ENCODE data around the gene STC2. TPM values are rescaled to one million over a fixed set of nuclear protein-coding genes. Genes with fewer than 3 reads are reported as not detected.

The STC2 gene
- total RNA-seq, 1 donor: 558 TPM

- Histone ChIP-seq H3K36me3 (ENCODE audit: insufficient read depth, low read length) (peaks cover 21% of the 10 kb centered on the region), H3K27me3 (ENCODE audit: insufficient read depth, low read length) (no peaks in the 10 kb centered on the region), H3K4me1 (ENCODE audit: insufficient read depth, low read length) (peaks cover 45% of the 10 kb centered on the region), H4K20me1 (ENCODE audit: insufficient read depth, low read length) (peaks cover 22% of the 10 kb centered on the region), H3K27ac (ENCODE audit: low read depth, low read length) (peak overlapping the region; percentile 97), H2AFZ (ENCODE audit: low read length) (peak overlapping the region; percentile 27), H3K4me2 (ENCODE audit: insufficient read depth, low read length) (peak overlapping the region; percentile 93), H3K79me2 (ENCODE audit: insufficient read depth, low read length) (peaks cover 54% of the 10 kb centered on the region), H3K9me3 (ENCODE audit: low read depth, low read length) (no peaks in the 10 kb centered on the region), H3K4me3 (ENCODE audit: insufficient read depth, low read length) (peak overlapping the region; percentile 94)
- no peak for TF ChIP-seq CTCF (IDR thresholded peaks at IDR 0.05; ENCODE audit: extremely low read depth, low read depth, low read length)
- DNase-seq (ENCODE audit: insufficient read length, low spot score, missing footprints): peak; percentile 96
These were observed 753 bp upstream of the STC2 start for GRCh38 chr5:173328844-173329490.

- Histone ChIP-seq H3K4me2 (ENCODE audit: insufficient read depth, low read length) (peak overlapping the region; percentile 93), H3K36me3 (ENCODE audit: insufficient read depth, low read length) (peaks cover 38% of the 10 kb centered on the region), H3K27ac (ENCODE audit: low read depth, low read length) (peak overlapping the region; percentile 97), H3K79me2 (ENCODE audit: insufficient read depth, low read length) (peaks cover 70% of the 10 kb centered on the region), H2AFZ (ENCODE audit: low read length) (no peak overlapping the region), H3K4me1 (ENCODE audit: insufficient read depth, low read length) (peaks cover 47% of the 10 kb centered on the region), H3K27me3 (ENCODE audit: insufficient read depth, low read length) (no peaks in the 10 kb centered on the region), H4K20me1 (ENCODE audit: insufficient read depth, low read length) (peaks cover 32% of the 10 kb centered on the region), H3K9me3 (ENCODE audit: low read depth, low read length) (no peaks in the 10 kb centered on the region), H3K4me3 (ENCODE audit: insufficient read depth, low read length) (peak overlapping the region; percentile 94)
- peak; percentile 94 for DNase-seq (ENCODE audit: insufficient read length, low spot score, missing footprints)
- TF ChIP-seq CTCF (IDR thresholded peaks at IDR 0.05; ENCODE audit: extremely low read depth, low read depth, low read length): no peak
These were observed 898 bp downstream of the STC2 start for GRCh38 chr5:173327084-173327947.

GRCh38 chr5:173326501-173326960 is 1.7 kb downstream of the STC2 start:
- Histone ChIP-seq H3K9me3 (ENCODE audit: low read depth, low read length) (no peaks in the 10 kb centered on the region), H4K20me1 (ENCODE audit: insufficient read depth, low read length) (peaks cover 35% of the 10 kb centered on the region), H3K4me3 (ENCODE audit: insufficient read depth, low read length) (peak overlapping the region; percentile 94), H3K79me2 (ENCODE audit: insufficient read depth, low read length) (peaks cover 68% of the 10 kb centered on the region), H3K27me3 (ENCODE audit: insufficient read depth, low read length) (no peaks in the 10 kb centered on the region), H3K4me1 (ENCODE audit: insufficient read depth, low read length) (peaks cover 51% of the 10 kb centered on the region), H2AFZ (ENCODE audit: low read length) (no peak overlapping the region), H3K27ac (ENCODE audit: low read depth, low read length) (peak overlapping the region; percentile 97), H3K36me3 (ENCODE audit: insufficient read depth, low read length) (peaks cover 46% of the 10 kb centered on the region), H3K4me2 (ENCODE audit: insufficient read depth, low read length) (peak overlapping the region; percentile 93)
- TF ChIP-seq CTCF (IDR thresholded peaks at IDR 0.05; ENCODE audit: extremely low read depth, low read depth, low read length): no peak
- peak; percentile 96 for DNase-seq (ENCODE audit: insufficient read length, low spot score, missing footprints)

All from osteoblast (primary cell).